ENCODE data around the gene IKZF5.

The IKZF5 gene

GRCh38 chr10:122980209-122981065 is 28.2 kb downstream of the IKZF5 start, which contains the start of gene PSTK:
TSS of gene PSTK (plus strand) at chr10:122980401. CDS start at chr10:122980480, 79 bp downstream.
- no peak for FAIRE-seq

GRCh38 chr10:122974543-122975064 is 34.0 kb downstream of the IKZF5 start:
- no peak for FAIRE-seq

DNA sequence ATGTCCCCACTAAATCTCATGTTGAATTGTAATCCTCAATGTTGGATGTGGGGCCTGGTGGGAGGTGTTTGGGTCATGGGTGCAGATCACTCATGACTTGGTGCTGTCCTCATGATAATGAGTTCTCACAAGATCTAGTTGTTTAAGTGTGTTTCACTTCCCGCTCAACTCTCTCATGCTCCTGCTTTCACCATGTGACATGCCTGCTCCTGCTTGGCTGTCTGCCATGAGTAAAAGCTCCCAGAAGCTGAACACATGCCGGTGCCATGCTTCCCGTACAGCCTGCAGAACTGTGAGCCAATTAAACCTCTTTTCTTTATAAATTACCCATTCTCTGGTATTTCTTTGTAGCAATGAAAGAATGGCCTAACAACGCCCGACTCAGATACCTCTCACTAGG is 34.6 kb downstream of the IKZF5 start:
- no peak for FAIRE-seq

DNA sequence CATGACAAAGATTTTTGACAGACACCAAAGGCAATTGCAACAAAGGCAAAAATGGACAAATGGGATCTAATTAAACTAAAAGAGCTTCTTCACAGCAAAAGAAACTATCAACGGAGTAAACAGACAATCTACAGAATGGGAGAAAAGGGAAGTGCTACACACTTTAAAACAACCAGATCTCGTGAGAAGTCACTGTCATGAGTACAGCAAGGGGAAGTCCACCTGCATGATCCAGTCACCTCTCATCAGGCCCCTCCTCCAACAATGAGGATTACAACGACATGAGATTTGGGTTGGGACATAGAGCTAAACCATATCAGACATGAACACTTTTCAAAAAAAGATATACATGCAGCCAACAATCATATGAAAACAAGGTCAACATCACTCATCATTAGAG is 39.9 kb downstream of the IKZF5 start:
- no peak for FAIRE-seq

GRCh38 chr10:122966879-122967278 is 41.7 kb downstream of the IKZF5 start:
- FAIRE-seq, result no peak

DNA sequence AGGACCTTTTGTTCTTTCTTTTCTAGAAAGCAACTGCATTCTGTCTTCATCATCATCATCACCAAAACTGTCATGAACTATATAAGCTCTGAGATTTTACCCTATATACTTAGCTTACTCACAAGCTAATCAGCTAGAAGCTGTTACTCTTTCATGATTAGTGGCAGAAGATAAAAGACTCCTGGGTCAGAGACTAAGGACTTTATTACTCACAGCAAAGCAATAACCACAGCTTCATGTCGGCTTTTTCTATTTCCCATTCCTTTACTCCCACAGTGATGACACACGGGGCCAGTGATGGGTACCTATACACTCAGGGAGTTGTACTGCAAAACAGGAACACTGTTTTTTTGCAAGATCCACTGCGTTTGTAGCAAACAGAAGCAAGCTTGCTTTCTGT is 46.2 kb downstream of the IKZF5 start:
- no peak for FAIRE-seq

GRCh38 chr10:122957474-122957873 is 51.1 kb downstream of the IKZF5 start:
- no peak for FAIRE-seq

DNA sequence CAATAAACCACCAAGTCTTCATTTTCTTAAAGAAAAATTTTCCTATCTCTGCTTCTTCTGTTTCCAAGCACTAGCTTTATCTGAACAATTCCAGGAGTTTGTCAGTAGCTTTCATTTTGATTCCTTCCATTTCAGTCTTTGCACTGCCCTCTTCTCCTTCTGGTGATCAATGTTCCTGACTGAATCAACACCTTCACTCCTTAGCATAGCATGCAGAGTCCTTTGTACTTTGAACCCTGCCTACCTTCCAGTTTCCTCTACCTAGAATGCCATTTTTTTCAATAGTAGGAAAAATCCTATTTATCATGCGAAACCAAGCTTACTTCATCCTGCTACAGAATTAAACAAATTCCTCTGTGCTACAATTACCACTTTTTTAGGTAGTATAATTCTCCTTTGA is 52.7 kb downstream of the IKZF5 start:
- no peak for FAIRE-seq

DNA sequence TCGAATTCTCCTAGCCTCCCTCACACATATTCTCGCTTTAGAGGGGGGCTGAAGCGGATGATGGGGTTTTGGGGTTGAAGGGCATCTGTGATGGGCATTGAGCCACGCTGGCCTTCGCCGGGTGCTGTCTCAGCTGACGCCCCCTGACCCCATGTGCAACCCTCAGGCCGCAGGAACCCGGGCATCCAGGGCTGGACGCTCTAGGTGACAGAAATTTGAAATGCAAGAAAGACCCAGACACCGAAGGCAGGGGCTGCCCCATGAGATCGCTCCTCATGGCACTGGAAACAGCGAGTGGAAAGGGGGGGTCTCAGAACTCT is 53.9 kb downstream of the IKZF5 start:
- no peak for FAIRE-seq

DNA sequence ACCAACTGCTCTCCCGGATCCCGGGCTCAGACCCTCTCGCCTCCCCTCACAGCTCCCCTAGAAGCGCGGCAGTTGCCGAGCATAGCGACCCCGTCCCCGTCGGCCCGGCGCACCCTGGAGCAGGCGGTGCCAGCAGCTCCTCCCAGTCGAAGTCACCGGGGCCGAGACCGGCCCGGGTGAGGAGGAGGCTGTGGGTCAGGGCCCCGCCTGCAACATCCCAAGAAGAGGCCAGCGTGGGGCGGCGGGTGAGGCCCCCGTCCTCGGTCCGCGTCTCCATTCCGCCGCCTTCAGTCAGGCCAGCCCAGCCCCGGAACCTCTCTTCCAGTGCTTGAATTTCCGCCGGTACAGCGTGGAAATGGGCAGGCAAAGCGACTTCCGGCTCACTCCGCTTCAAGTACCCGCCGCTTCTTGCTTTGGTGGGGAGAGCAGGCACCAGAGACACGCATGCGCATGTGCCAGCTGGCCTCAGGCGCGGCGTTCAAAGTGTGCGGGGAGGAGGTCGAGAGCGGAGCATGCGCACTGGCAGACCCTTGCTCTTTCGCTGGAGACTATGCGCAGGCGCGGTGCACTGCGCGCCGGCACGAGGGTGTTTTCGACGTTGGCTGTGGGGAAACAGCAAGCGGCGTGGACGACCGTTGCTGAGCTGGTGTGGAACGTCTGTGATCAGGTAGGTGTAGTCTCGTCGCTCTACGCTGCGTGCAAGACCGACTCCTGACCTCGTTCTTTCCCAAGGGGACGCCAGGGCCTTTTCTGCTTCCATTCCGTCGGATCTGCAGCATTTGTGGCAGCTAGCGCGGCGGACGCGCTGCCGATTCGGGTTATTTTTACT is 54.5 kb downstream of the IKZF5 start, which contains the start of gene C10orf88:
Gene C10orf88 (minus strand): TSS at position 326 of the 829 bp plus-strand sequence. CDS start 49 bp downstream, at position 277.
- FAIRE-seq, result no peak

DNA sequence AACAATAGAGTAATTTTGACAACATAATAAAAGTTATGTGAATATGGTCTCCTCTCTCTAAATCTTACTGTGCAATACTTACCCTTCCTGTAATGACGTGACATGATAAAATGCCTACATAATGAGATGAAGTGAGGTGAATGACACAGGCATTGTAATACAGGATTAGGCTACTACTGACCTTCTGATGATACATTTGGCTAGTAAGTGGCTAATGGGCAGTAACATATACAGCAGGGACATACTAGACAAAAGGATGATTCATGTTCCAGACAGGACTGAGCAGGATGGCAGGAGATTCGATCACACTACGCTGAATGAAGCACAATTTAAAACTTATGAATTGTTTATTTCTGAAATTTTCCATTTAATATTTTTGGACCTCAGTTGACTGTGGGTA is 59.3 kb downstream of the IKZF5 start:
- no peak for FAIRE-seq
